ENCODE results near the gene STAU1. TPM values are rescaled to one million over a fixed set of nuclear protein-coding genes. Genes with fewer than 3 reads are reported as not detected.

Gene STAU1
- total RNA-seq, 1 donor from 2014 or later, result 31.1 TPM

DNA sequence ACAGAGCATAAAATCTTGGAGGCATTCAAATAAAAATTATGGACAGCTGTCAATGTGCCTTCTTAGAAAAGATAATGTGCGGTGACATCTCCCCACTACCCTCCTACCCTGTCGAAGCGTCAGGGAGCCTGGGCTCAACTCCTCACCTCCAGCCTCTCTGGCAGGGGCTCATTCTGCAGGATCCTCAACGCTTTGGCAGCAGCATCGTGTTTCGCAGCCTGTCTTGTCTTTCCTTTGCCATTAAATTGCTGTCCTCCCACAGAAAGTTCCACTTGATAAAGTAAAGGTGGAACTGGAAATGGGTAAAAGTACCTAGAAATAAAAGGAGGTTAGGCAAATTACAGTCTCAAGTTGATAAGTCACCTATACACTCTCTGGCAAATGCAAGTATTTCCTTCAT lies 36.7 kb downstream of the STAU1 start:
- FAIRE-seq, result no peak
- Histone ChIP-seq H3K36me3 (ENCODE audit: control insufficient read depth, insufficient read depth, low read length) (peaks cover 12% of the 10 kb centered on the region), H3K27me3 (ENCODE audit: control insufficient read depth, insufficient read depth, low read length) (no peaks in the 10 kb centered on the region), H3K4me3 (ENCODE audit: low read depth, low read length) (no peak overlapping the region)
- TF ChIP-seq, protein P1, sequence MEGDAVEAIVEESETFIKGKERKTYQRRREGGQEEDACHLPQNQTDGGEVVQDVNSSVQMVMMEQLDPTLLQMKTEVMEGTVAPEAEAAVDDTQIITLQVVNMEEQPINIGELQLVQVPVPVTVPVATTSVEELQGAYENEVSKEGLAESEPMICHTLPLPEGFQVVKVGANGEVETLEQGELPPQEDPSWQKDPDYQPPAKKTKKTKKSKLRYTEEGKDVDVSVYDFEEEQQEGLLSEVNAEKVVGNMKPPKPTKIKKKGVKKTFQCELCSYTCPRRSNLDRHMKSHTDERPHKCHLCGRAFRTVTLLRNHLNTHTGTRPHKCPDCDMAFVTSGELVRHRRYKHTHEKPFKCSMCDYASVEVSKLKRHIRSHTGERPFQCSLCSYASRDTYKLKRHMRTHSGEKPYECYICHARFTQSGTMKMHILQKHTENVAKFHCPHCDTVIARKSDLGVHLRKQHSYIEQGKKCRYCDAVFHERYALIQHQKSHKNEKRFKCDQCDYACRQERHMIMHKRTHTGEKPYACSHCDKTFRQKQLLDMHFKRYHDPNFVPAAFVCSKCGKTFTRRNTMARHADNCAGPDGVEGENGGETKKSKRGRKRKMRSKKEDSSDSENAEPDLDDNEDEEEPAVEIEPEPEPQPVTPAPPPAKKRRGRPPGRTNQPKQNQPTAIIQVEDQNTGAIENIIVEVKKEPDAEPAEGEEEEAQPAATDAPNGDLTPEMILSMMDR (IDR thresholded peaks at IDR 0.05; ENCODE audit: insufficient read depth, low read length, severe bottlenecking), result no peak
- DNase-seq (ENCODE audit: low read depth), result no peak

DNA sequence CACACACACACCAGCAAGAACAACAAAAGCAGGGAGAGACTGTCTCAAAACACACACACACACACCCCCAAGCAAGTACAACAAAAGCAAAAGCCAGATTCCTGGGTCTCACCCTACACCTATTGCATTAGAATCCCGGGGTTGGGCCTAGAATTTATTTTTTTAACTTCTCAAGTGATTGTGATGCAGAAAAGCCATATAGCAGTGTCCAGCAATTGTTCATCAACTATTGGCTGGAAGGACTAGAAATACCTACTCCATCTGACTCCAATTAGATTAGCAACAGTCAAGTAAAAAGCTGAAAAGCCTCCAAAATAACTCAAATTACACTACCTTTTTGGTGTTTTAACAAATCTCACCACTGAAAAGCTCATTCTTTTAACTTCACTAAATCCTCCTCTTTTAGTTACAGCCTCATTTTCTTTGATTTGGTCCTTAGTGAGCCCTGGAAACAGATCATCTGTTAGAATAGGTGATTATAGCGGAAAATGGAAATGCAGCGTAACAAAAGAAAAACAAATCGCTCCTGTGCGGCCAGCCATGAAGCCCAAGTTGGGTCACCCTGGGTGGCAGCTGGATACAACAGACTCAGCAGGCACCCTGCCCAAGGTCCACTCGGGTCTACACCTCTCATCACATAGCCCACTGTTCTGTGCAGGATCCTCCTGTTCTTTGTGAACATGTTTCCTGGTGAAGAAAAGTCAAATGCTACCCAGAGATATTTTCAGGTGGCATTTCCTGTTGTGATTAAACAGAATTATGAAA lies 38.7 kb downstream of the STAU1 start:
- DNase-seq (ENCODE audit: low read depth), result no peak
- no peak for FAIRE-seq
- TF ChIP-seq, protein P1 (IDR thresholded peaks at IDR 0.05; ENCODE audit: insufficient read depth, low read length, severe bottlenecking), result no peak
- H3K27me3 ChIP-seq (ENCODE audit: control insufficient read depth, insufficient read depth, low read length), result no peaks in the 10 kb centered on the region
- peaks cover 14% of the 10 kb centered on the region for H3K36me3 ChIP-seq (ENCODE audit: control insufficient read depth, insufficient read depth, low read length)
- H3K4me3 ChIP-seq (ENCODE audit: low read depth, low read length), result no peak overlapping the region

DNA sequence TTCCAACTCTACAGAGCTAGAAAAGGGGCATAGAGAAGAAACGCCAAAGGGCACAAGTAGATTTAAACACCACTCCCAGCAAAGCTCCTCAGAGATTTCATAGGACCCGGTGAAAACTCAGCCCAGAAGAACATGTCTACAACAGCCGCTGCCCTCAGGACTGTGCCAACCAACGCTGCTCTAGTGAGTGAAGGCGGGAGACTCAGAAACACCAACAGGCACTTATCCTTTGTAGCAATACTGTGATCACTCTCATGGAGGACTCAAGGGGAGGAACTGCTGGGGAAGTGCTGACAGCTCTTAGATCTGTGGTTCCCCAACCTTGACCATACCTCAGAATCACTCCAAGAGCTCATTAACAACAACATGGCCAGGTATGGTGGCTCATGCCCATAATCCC lies 39.5 kb downstream of the STAU1 start:
- TF ChIP-seq, protein P1 (IDR thresholded peaks at IDR 0.05; ENCODE audit: insufficient read depth, low read length, severe bottlenecking), result no peak
- peaks cover 14% of the 10 kb centered on the region for H3K36me3 ChIP-seq (ENCODE audit: control insufficient read depth, insufficient read depth, low read length)
- FAIRE-seq (no peak), DNase-seq (ENCODE audit: low read depth) (no peak)
- H3K27me3 ChIP-seq (ENCODE audit: control insufficient read depth, insufficient read depth, low read length), result no peaks in the 10 kb centered on the region
- no peak overlapping the region for H3K4me3 ChIP-seq (ENCODE audit: low read depth, low read length)

DNA sequence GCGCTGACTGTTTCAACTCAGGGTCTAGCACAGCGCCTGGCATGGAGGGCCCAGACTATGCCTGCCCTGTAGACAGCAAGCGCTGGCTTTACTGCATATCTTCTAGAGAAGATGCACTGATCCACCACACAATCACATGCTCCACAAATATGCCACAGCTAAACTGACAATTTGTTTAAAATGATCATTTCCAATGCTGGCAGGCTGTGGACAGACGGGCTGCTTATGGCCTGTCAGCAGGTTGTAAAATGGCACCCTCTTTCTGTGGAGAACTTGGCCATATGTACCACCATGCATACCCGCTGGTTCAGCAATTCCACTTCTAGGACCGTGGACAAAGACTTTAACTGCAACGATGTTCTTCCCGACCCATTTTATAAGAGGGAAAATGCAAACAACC lies 40.8 kb downstream of the STAU1 start:
- TF ChIP-seq, protein P1 (IDR thresholded peaks at IDR 0.05; ENCODE audit: insufficient read depth, low read length, severe bottlenecking), result no peak
- Histone ChIP-seq H3K36me3 (ENCODE audit: control insufficient read depth, insufficient read depth, low read length) (peaks cover 11% of the 10 kb centered on the region), H3K4me3 (ENCODE audit: low read depth, low read length) (no peak overlapping the region), H3K27me3 (ENCODE audit: control insufficient read depth, insufficient read depth, low read length) (no peaks in the 10 kb centered on the region)
- no peak for FAIRE-seq
- no peak for DNase-seq (ENCODE audit: low read depth)

DNA sequence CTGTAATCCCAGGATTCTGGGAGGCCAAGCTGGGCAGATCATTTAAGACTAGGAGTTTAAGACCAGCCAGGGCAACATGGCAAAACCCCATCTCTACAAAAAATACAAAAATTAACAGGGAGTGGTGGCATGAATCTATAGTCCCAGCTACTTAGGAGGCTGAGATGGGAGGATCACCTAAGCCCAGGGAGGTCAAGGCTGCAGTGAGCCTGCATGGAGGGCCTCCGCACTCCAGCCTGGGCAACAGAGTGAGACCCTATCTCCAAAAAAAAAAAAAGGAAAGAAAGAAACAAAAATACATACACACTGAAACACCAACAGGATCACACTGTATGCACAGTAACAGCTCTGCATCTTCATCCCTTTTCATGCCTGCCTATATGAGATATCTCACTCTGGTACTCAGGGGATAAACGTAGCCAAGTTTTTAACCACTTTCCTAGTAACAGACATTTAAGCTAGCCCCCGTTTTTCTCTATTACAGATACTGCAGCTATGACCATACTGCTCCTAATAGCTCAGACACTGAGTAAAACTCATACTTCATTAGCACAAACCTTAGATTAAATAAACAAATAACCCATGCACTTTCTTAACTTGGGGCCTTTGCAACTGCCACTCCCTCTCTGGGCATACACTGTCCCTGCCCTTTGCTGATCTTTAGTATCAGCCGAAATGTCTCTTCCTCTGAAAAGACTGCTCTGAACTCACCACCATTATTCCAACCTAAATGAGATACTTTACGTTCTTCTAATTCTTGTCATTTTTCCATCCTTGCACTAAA lies 41.5 kb downstream of the STAU1 start:
- no peaks in the 10 kb centered on the region for H3K27me3 ChIP-seq (ENCODE audit: control insufficient read depth, insufficient read depth, low read length)
- no peak for FAIRE-seq
- H3K36me3 ChIP-seq (ENCODE audit: control insufficient read depth, insufficient read depth, low read length), result peaks cover 9% of the 10 kb centered on the region
- TF ChIP-seq, protein P1 (IDR thresholded peaks at IDR 0.05; ENCODE audit: insufficient read depth, low read length, severe bottlenecking), result no peak
- no peak for DNase-seq (ENCODE audit: low read depth)
- H3K4me3 ChIP-seq (ENCODE audit: low read depth, low read length), result no peak overlapping the region

All from bronchial epithelial cell (primary cell).